ENCODE results near the gene TBC1D22B.

DNA sequence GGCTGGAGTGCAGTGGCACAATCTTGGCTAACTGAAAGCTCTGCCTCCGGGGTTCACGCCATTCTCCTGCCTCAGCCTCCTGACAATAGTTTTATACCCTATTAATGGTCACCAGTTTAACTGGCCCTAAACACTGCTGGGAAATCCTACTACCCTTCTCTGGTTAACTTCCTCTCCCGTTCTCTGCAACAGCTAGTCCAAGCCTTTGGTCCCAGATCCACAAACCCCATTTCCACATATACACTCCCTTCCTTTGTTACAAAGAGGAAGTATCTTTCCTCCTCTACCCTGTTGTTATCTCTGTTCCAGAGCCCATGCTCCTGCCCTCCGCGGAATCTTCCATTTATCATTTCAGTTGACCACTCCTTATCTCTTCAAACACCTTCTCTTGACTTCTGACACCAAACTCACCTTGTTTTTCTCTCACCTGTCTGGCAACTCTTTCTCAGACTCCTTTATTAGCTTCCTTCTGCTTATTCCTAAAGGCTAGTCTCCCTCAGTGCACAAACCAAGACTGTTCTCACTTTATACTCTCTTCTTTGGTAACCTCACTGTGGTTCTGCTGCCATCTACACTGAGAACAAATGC, 25.0 kb upstream of the TBC1D22B start:
- TF ChIP-seq EZH2phosphoT487 (IDR thresholded peaks at IDR 0.05; ENCODE audit: insufficient read depth, low read depth) (no peak), EZH2 (IDR thresholded peaks at IDR 0.05; ENCODE audit: insufficient read depth, poor library complexity, severe bottlenecking) (no peak)
